K562 (cell line): ENCODE data around the gene CEP126. TPM values are rescaled to one million over a fixed set of nuclear protein-coding genes. Genes with fewer than 3 reads are reported as not detected.

Source experiments
- ATAC-seq: fragments of 200-7000 bp; cut with Tn5 transposase; 3 replicates; pipeline ENCODE4 v1.9.1; 2020; ENCODE audit warnings: moderate library complexity
- BruUV-seq: library from RNA; stranded (reverse); fragments of 400-500 nt; replicated peaks from 2 replicates; lab custom pipeline; 2021; lab: Mats Ljungman, UMichigan
- CTCF ChIA-PET: fragments of 300-600 bp; formaldehyde crosslinking; extraction: SDS; loops from one replicate; lab custom pipeline; 2021; ENCODE audit warnings: low intra/inter-chr PET ratio; lab: Yijun Ruan, JAX
- POLR2A ChIA-PET: fragments of 300-600, 350-650 bp; sonication (Branson Sonifier 250); formaldehyde crosslinking; extraction: SDS; loops from one replicate; lab custom pipeline; 2021; ENCODE audit warnings: antibody characterized with exemption, inconsistent platforms; lab: Yijun Ruan, JAX
- DNase-seq, 4 experiments: peaks; one replicate each; pipeline versions ENCODE4 v3.0.0 to v3.0.0-alpha.2; 2011 to 2018; ENCODE audit warnings: low spot score in 3 of 4, mixed read lengths in 3 of 4; ENCODE audit errors: extremely low read depth in 1 of 4
- FAIRE-seq: peaks from 2 replicates; lab custom pipeline; 2011; peaks lifted over from hg19 to GRCh38; lab: Jason Lieb, UNC
- H2AFZ ChIP-seq: 2 replicates; pipeline ENCODE4 v1.6.0; 2011; ENCODE audit warnings: low read depth, low read length, control low read depth, inconsistent platforms
- H3K27ac ChIP-seq: fragments of 200-600 bp; 3 replicates; pipeline ENCODE4 v1.8.0; 2011; ENCODE audit warnings: low read depth, mild to moderate bottlenecking, control low read depth, inconsistent platforms, low read length, moderate library complexity, mixed read lengths; ENCODE audit errors: extremely low read depth
- H3K27me3 ChIP-seq, 2 experiments: fragments of 300-600 bp in 1 of 2; 2 replicates in 1 of 2; 3 replicates in 1 of 2; pipeline versions ENCODE4 v1.6.0 to v1.8.0; 2011; ENCODE audit warnings: inconsistent platforms in 2 of 2, low read length in 2 of 2, mild to moderate bottlenecking in 1 of 2, mixed read lengths in 1 of 2, moderate library complexity in 1 of 2; ENCODE audit not compliant: control insufficient read depth in 2 of 2, insufficient read depth in 2 of 2
- H3K36me3 ChIP-seq: fragments of 300-600 bp; 3 replicates; pipeline ENCODE4 v1.8.0; 2011; ENCODE audit warnings: mild to moderate bottlenecking, low read length, inconsistent platforms; ENCODE audit not compliant: control insufficient read depth, insufficient read depth
- H3K4me1 ChIP-seq, 2 experiments: fragments of 200-600 bp in 1 of 2; replicated peaks in 1 of 2; 2 replicates in 1 of 2; 3 replicates in 1 of 2; pipeline versions ENCODE4 v1.5.1 to v1.8.0; 2011; ENCODE audit warnings: inconsistent platforms in 2 of 2, low read length in 2 of 2, mild to moderate bottlenecking in 1 of 2, mixed read lengths in 1 of 2, moderate library complexity in 1 of 2; ENCODE audit not compliant: control insufficient read depth in 2 of 2, insufficient read depth in 2 of 2
- H3K4me2 ChIP-seq: 2 replicates; pipeline ENCODE4 v1.6.1; 2011; ENCODE audit warnings: low read length, control low read depth, inconsistent platforms, mixed read lengths; ENCODE audit not compliant: insufficient read depth
- H3K4me3 ChIP-seq: fragments of 200-600 bp; sonication (generic), shearing (Covaris generic); 2 replicates; pipeline ENCODE4 v1.5.1; 2016; ENCODE audit warnings: control low read depth, inconsistent platforms
- H3K79me2 ChIP-seq: fragments of 200-600 bp; 3 replicates; pipeline ENCODE4 v1.8.0; 2011; ENCODE audit warnings: low read length, inconsistent platforms; ENCODE audit not compliant: control insufficient read depth, insufficient read depth
- H3K9ac ChIP-seq, 2 experiments: 2 replicates each; pipeline versions ENCODE4 v1.6.0 to v1.6.1; 2011; ENCODE audit warnings: low read depth in 2 of 2, low read length in 2 of 2, control low read depth in 1 of 2, inconsistent platforms in 1 of 2, mild to moderate bottlenecking in 1 of 2, mixed read lengths in 1 of 2; ENCODE audit not compliant: insufficient read depth in 1 of 2
- H3K9me1 ChIP-seq: one replicate; pipeline ENCODE4 v1.6.0; 2011; ENCODE audit warnings: inconsistent platforms, mild to moderate bottlenecking, low read length, moderate library complexity; ENCODE audit not compliant: control insufficient read depth, insufficient read depth
- H3K9me3 ChIP-seq: replicated peaks from 2 replicates; pipeline ENCODE4 v1.5.1; 2011; ENCODE audit warnings: low read depth, low read length, inconsistent platforms; ENCODE audit not compliant: control insufficient read depth, insufficient read depth
- H4K20me1 ChIP-seq: replicated peaks from 2 replicates; pipeline ENCODE4 v1.6.1; 2011; ENCODE audit warnings: low read length, inconsistent platforms, mixed read lengths; ENCODE audit not compliant: control insufficient read depth, insufficient read depth
- BRF1 ChIP-seq: IDR thresholded peaks from 3 replicates; pipeline ENCODE4 v1.6.1; 2011; ENCODE audit warnings: borderline replicate concordance, mild to moderate bottlenecking; ENCODE audit not compliant: insufficient read length; ENCODE audit errors: extremely low read depth
- POLR2B ChIP-seq: fragments of 450-650 bp; IDR thresholded peaks from 2 replicates; pipeline ENCODE4 v1.6.1; 2018; ENCODE audit warnings: low read depth; ENCODE audit not compliant: partially characterized antibody
- RBM39 ChIP-seq: fragments of 200-400 bp; formaldehyde crosslinking; optimal IDR thresholded peaks from 2 replicates; pipeline ENCODE3; 2018; ENCODE audit warnings: low read depth, low read length
- ZNF143 ChIP-seq: sonication (generic); formaldehyde crosslinking; IDR thresholded peaks from 2 replicates; pipeline ENCODE4 v1.9.0; 2022; ENCODE audit warnings: mild to moderate bottlenecking, missing genetic modification reagents
- WGBS: fragments of 100-300 bp; shearing (Covaris generic); methylation state at CpG from one replicate; pipeline ENCODE4 v1.1.6; 2016; ENCODE audit warnings: low coverage, mixed read lengths; ENCODE audit not compliant: insufficient coverage; ENCODE audit errors: missing lambda C conversion rate; 5-methylcytosine and 5-hydroxymethylcytosine counted together
- in situ Hi-C: fragments of 300-500 bp; cut with MboI; formaldehyde crosslinking; loops from 4 replicates; pipeline ENCODE4 v1.15.0; 2018; ENCODE audit warnings: inconsistent platforms, mixed read lengths
- intact Hi-C: fragments of 100-400 bp; cut with micrococcal nuclease; formaldehyde crosslinking; loops from 2 replicates; pipeline ENCODE4 v1.14.2; 2022
- polyA plus RNA-seq, 8 experiments: library from polyadenylated mRNA; depleted of rRNA in 4 of 8; stranded (reverse) in 5 of 8; unstranded in 3 of 8; fragments of >200 nt; fragmentation: Nextera tagmentation in 2 of 8; fragmentation: Illumina TruSeq in 1 of 8; extraction: Ambion mirVana in 2 of 8; extraction: Trizol in 1 of 8; gene quantifications; 2 replicates each; pipeline versions ENCODE4 v1.2.1 to v1.2.3, GENCODE V29; 2011 to 2014; ENCODE audit warnings: inconsistent platforms in 1 of 8, missing spikeins in 1 of 8
- total RNA-seq, 7 experiments: library from RNA; depleted of rRNA in 6 of 7; stranded (reverse); fragments of >200 nt in 6 of 7; fragmentation: Illumina TruSeq in 2 of 7; extraction: Trizol in 2 of 7; gene quantifications; 2 replicates each; pipeline versions ENCODE4 v1.2.1 to v1.2.3, GENCODE V29; 2011 to 2021; ENCODE audit warnings: low replicate concordance in 1 of 7
- TF ChIP-seq, protein P1 (sequence below): sonication (generic); formaldehyde crosslinking; IDR thresholded peaks from 2 replicates; pipeline ENCODE4 v1.8.0; 2022; ENCODE audit warnings: missing genetic modification reagents, mild to moderate bottlenecking, borderline replicate concordance
- TF ChIP-seq, protein P2 (sequence below), 2 experiments: fragments of 200-800 bp in 1 of 2; sonication (Bioruptor generic) in 1 of 2; sonication (generic) in 1 of 2; formaldehyde crosslinking in 1 of 2; IDR thresholded peaks in 1 of 2; conservative IDR thresholded peaks in 1 of 2; 2 replicates each; pipeline versions ENCODE4 v1.5.0 to v1.6.1; 2016 to 2020; ENCODE audit warnings: missing compliant biosample characterization in 1 of 2, missing genetic modification characterization in 1 of 2, missing genetic modification reagents in 1 of 2
- TF ChIP-seq, protein P3 (sequence below): sonication (generic); formaldehyde crosslinking; IDR thresholded peaks from 2 replicates; pipeline ENCODE4 v1.8.0; 2023; ENCODE audit warnings: mild to moderate bottlenecking, missing genetic modification reagents
- TF ChIP-seq, protein P4 (sequence below): fragments of 450-650 bp; formaldehyde crosslinking; IDR thresholded peaks from 2 replicates; pipeline ENCODE4 v1.4.0; 2020; ENCODE audit warnings: mild to moderate bottlenecking, moderate library complexity

CEP126 gene
- total and polyA plus RNA-seq, 9 of the 15 experiments (the other 6 are each of a cell fraction or from before 2014, with no cell fraction given): 0.01 to 0.11 (median 0.07) TPM; not detected in 3

DNA sequence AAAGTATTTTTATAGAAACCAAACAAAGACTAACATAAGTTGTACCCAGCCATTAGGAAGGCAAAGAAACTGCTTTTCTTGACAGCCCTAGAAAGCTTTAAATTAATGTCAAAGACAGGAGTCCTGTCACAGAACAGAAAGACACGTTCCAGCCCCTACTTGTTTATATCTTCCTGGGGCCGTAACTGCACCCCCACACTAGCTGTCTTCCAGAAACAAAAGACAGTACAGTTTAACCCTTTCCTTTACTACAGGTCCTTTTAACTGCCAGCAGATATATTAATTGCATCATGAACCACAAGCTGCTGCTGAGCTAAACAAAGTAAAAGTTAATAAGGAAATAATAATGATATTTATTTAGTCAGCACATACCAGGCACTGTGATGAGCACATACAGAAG, 112.1 kb downstream of the CEP126 start:
- ChIA-PET CTCF (no interaction called here), POLR2A (interaction anchor here (0.8 kb wide), 1 partner anchor 12 kb away, joined by 3 read pairs; no protein-coding TSS in a partner anchor)
- H3K36me3 ChIP-seq: no peaks in the 10 kb centered on the region
- no peak overlapping the region for H3K4me2 ChIP-seq
- no peak overlapping the region for H3K4me3 ChIP-seq
- H3K9me3 ChIP-seq: no peaks in the 10 kb centered on the region
- no peak overlapping the region for H2AFZ ChIP-seq
- 0% methylated on average over 2 of the region's 2 CpGs for WGBS
- H3K27ac ChIP-seq: no peak overlapping the region
- no peaks in the 10 kb centered on the region for H3K4me1 ChIP-seq
- intact Hi-C loops: no loop called here
- TF ChIP-seq, protein P1, sequence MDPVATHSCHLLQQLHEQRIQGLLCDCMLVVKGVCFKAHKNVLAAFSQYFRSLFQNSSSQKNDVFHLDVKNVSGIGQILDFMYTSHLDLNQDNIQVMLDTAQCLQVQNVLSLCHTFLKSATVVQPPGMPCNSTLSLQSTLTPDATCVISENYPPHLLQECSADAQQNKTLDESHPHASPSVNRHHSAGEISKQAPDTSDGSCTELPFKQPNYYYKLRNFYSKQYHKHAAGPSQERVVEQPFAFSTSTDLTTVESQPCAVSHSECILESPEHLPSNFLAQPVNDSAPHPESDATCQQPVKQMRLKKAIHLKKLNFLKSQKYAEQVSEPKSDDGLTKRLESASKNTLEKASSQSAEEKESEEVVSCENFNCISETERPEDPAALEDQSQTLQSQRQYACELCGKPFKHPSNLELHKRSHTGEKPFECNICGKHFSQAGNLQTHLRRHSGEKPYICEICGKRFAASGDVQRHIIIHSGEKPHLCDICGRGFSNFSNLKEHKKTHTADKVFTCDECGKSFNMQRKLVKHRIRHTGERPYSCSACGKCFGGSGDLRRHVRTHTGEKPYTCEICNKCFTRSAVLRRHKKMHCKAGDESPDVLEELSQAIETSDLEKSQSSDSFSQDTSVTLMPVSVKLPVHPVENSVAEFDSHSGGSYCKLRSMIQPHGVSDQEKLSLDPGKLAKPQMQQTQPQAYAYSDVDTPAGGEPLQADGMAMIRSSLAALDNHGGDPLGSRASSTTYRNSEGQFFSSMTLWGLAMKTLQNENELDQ (CRISPR knock-in tag): no peak
- no peaks in the 10 kb centered on the region for H3K27me3 ChIP-seq
- H3K79me2 ChIP-seq: no peaks in the 10 kb centered on the region
- no TSS peak for BruUV-seq
- no peak for ATAC-seq
- H3K9me1 ChIP-seq: no peaks in the 10 kb centered on the region
- no peaks in the 10 kb centered on the region for H4K20me1 ChIP-seq
- no peak for FAIRE-seq
- no peak overlapping the region for H3K9ac ChIP-seq
- in situ Hi-C loops: no loop called here
- DNase-seq: no peak

DNA sequence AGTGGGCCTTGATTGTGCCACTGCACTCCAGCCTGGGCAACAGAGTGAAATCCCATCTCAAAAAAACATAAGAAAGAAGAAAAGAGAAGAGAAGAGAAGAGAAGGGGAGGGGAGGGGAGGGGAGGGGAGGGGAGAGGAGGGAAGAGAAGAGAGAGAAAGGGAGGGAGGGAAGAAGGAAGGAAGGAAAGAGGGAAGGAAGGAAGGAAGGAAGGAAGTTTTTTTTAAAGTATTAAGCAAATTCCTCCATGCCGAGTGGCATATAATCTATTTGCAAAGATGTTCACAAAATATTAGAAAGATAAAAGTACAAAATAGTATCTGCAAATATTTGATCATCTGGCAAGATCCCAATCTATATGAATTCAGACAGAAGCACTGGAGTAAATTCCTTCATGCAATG, 121.9 kb downstream of the CEP126 start:
- WGBS: 0% methylated on average over 1 of the region's 1 CpG
- Histone ChIP-seq H3K4me1 (no peaks in the 10 kb centered on the region), H3K27me3 (no peaks in the 10 kb centered on the region), H3K4me3 (no peak overlapping the region), H3K36me3 (no peaks in the 10 kb centered on the region), H3K9ac (no peak overlapping the region), H3K79me2 (no peaks in the 10 kb centered on the region), H3K4me2 (no peak overlapping the region), H3K9me3 (no peaks in the 10 kb centered on the region), H4K20me1 (no peaks in the 10 kb centered on the region), H3K9me1 (no peaks in the 10 kb centered on the region), H2AFZ (no peak overlapping the region), H3K27ac (no peak overlapping the region)
- FAIRE-seq: no peak
- POLR2A ChIA-PET: no interaction called here
- DNase-seq: no peak
- CTCF ChIA-PET: no interaction called here
- intact Hi-C loops: no loop called here
- in situ Hi-C loops: no loop called here
- no peak for ATAC-seq
- no TSS peak for BruUV-seq
- TF ChIP-seq, protein P2, sequence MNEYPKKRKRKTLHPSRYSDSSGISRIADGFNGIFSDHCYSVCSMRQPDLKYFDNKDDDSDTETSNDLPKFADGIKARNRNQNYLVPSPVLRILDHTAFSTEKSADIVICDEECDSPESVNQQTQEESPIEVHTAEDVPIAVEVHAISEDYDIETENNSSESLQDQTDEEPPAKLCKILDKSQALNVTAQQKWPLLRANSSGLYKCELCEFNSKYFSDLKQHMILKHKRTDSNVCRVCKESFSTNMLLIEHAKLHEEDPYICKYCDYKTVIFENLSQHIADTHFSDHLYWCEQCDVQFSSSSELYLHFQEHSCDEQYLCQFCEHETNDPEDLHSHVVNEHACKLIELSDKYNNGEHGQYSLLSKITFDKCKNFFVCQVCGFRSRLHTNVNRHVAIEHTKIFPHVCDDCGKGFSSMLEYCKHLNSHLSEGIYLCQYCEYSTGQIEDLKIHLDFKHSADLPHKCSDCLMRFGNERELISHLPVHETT (CRISPR knock-in tag; conservative IDR thresholded peaks at IDR 0.05 in 1 of 2, IDR thresholded peaks at IDR 0.05 in 1 of 2): no peak
- TF ChIP-seq, protein P3, sequence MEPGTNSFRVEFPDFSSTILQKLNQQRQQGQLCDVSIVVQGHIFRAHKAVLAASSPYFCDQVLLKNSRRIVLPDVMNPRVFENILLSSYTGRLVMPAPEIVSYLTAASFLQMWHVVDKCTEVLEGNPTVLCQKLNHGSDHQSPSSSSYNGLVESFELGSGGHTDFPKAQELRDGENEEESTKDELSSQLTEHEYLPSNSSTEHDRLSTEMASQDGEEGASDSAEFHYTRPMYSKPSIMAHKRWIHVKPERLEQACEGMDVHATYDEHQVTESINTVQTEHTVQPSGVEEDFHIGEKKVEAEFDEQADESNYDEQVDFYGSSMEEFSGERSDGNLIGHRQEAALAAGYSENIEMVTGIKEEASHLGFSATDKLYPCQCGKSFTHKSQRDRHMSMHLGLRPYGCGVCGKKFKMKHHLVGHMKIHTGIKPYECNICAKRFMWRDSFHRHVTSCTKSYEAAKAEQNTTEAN: no peak
- TF ChIP-seq ZNF143 (CRISPR knock-in tag): no peak
- no peak for TF ChIP-seq POLR2B
- TF ChIP-seq, protein P4, sequence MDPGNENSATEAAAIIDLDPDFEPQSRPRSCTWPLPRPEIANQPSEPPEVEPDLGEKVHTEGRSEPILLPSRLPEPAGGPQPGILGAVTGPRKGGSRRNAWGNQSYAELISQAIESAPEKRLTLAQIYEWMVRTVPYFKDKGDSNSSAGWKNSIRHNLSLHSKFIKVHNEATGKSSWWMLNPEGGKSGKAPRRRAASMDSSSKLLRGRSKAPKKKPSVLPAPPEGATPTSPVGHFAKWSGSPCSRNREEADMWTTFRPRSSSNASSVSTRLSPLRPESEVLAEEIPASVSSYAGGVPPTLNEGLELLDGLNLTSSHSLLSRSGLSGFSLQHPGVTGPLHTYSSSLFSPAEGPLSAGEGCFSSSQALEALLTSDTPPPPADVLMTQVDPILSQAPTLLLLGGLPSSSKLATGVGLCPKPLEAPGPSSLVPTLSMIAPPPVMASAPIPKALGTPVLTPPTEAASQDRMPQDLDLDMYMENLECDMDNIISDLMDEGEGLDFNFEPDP (CRISPR knock-in tag): no peak
- TF ChIP-seq RBM39: no peak
- no peak for TF ChIP-seq BRF1
